A673 (cell line): ENCODE data around the gene PIK3R1.

Experiments
- EZH2 ChIP-seq: fragments of 200-600 bp; sonication (generic); IDR thresholded peaks from 2 replicates; pipeline ENCODE4 v1.6.1; 2017; ENCODE audit warnings: borderline replicate concordance, low read depth, mild to moderate bottlenecking, mixed read lengths, antibody characterized with exemption, low read length; ENCODE audit not compliant: poor library complexity, severe bottlenecking
- TF ChIP-seq, protein P1 (sequence below): fragments of 300-800, 200-600 bp; sonication (generic); conservative IDR thresholded peaks from 2 replicates; pipeline ENCODE4 v1.5.1; 2017; ENCODE audit warnings: low read depth, mild to moderate bottlenecking, antibody characterized with exemption, low read length, moderate library complexity, mixed read lengths

- TF ChIP-seq, protein P1, sequence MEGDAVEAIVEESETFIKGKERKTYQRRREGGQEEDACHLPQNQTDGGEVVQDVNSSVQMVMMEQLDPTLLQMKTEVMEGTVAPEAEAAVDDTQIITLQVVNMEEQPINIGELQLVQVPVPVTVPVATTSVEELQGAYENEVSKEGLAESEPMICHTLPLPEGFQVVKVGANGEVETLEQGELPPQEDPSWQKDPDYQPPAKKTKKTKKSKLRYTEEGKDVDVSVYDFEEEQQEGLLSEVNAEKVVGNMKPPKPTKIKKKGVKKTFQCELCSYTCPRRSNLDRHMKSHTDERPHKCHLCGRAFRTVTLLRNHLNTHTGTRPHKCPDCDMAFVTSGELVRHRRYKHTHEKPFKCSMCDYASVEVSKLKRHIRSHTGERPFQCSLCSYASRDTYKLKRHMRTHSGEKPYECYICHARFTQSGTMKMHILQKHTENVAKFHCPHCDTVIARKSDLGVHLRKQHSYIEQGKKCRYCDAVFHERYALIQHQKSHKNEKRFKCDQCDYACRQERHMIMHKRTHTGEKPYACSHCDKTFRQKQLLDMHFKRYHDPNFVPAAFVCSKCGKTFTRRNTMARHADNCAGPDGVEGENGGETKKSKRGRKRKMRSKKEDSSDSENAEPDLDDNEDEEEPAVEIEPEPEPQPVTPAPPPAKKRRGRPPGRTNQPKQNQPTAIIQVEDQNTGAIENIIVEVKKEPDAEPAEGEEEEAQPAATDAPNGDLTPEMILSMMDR: no peak
- TF ChIP-seq EZH2: no peak
Measured at GRCh38 chr5:68271124-68271523, 55.6 kb downstream of the PIK3R1 start.
